ENCODE data around the gene HTRA1.

HTRA1 gene

GRCh38 chr10:122503886-122504609 is 42.7 kb downstream of the HTRA1 start:
- no peaks in the 10 kb centered on the region; the same call in 1 of the 2 replicates for H3K4me1 ChIP-seq (ENCODE audit: control insufficient read depth, insufficient read depth, low read length)
- H3K9me3 ChIP-seq (ENCODE audit: control insufficient read depth, insufficient read depth, low read length) = no peaks in the 10 kb centered on the region
- WGBS (ENCODE audit: insufficient coverage, insufficient read length) = no CpG with 5 or more reads among the region's 17 CpGs
- no peak overlapping the region for H3K4me3 ChIP-seq (ENCODE audit: low read length)
- no peak for DNase-seq (ENCODE audit: low read depth, low spot score)
- H3K27ac ChIP-seq (ENCODE audit: low read length) = no peak overlapping the region
- no peaks in the 10 kb centered on the region for H3K36me3 ChIP-seq (ENCODE audit: control insufficient read depth, insufficient read depth, low read length)
- no peaks in the 10 kb centered on the region for H3K27me3 ChIP-seq (ENCODE audit: control insufficient read depth, insufficient read depth, low read length)

- Histone ChIP-seq H3K9me3 (ENCODE audit: control insufficient read depth, insufficient read depth, low read length) (no peaks in the 10 kb centered on the region), H3K27me3 (ENCODE audit: control insufficient read depth, insufficient read depth, low read length) (no peaks in the 10 kb centered on the region), H3K36me3 (ENCODE audit: control insufficient read depth, insufficient read depth, low read length) (no peaks in the 10 kb centered on the region), H3K27ac (ENCODE audit: low read length) (no peak overlapping the region), H3K4me3 (ENCODE audit: low read length) (no peak overlapping the region), H3K4me1 (ENCODE audit: control insufficient read depth, insufficient read depth, low read length) (no peaks in the 10 kb centered on the region; the same call in 1 of the 2 replicates)
- WGBS (ENCODE audit: insufficient coverage, insufficient read length) = no CpG with 5 or more reads among the region's 6 CpGs
- DNase-seq (ENCODE audit: low read depth, low spot score) = no peak
Observed at GRCh38 chr10:122504610-122504950, 43.2 kb downstream of the HTRA1 start.

GRCh38 chr10:122505011-122505410 is 43.7 kb downstream of the HTRA1 start:
- Histone ChIP-seq H3K9me3 (ENCODE audit: control insufficient read depth, insufficient read depth, low read length) (no peaks in the 10 kb centered on the region), H3K4me1 (ENCODE audit: control insufficient read depth, insufficient read depth, low read length) (no peaks in the 10 kb centered on the region; the same call in 1 of the 2 replicates), H3K4me3 (ENCODE audit: low read length) (no peak overlapping the region), H3K27ac (ENCODE audit: low read length) (no peak overlapping the region), H3K27me3 (ENCODE audit: control insufficient read depth, insufficient read depth, low read length) (no peaks in the 10 kb centered on the region), H3K36me3 (ENCODE audit: control insufficient read depth, insufficient read depth, low read length) (no peaks in the 10 kb centered on the region)
- WGBS (ENCODE audit: insufficient coverage, insufficient read length) = no CpG with 5 or more reads among the region's 5 CpGs
- DNase-seq (ENCODE audit: low read depth, low spot score) = no peak

- no CpG with 5 or more reads among the region's 15 CpGs for WGBS (ENCODE audit: insufficient coverage, insufficient read length)
- H3K27me3 ChIP-seq (ENCODE audit: control insufficient read depth, insufficient read depth, low read length) = no peaks in the 10 kb centered on the region
Observed at GRCh38 chr10:122505885-122506645, 44.7 kb downstream of the HTRA1 start.

GRCh38 chr10:122507616-122508015 is 46.3 kb downstream of the HTRA1 start:
- no peak for DNase-seq (ENCODE audit: low read depth, low spot score)
- H3K9me3 ChIP-seq (ENCODE audit: control insufficient read depth, insufficient read depth, low read length) = no peaks in the 10 kb centered on the region
- no peak overlapping the region for H3K27ac ChIP-seq (ENCODE audit: low read length)
- no peaks in the 10 kb centered on the region for H3K36me3 ChIP-seq (ENCODE audit: control insufficient read depth, insufficient read depth, low read length)
- H3K27me3 ChIP-seq (ENCODE audit: control insufficient read depth, insufficient read depth, low read length) = no peaks in the 10 kb centered on the region
- H3K4me1 ChIP-seq (ENCODE audit: control insufficient read depth, insufficient read depth, low read length) = no peaks in the 10 kb centered on the region; the same call in 1 of the 2 replicates
- H3K4me3 ChIP-seq (ENCODE audit: low read length) = no peak overlapping the region
- WGBS (ENCODE audit: insufficient coverage, insufficient read length) = no CpG with 5 or more reads among the region's 3 CpGs

More at GRCh38 chr10:122505885-122506645, 44.7 kb downstream of the HTRA1 start:
- no peaks in the 10 kb centered on the region for H3K9me3 ChIP-seq (ENCODE audit: control insufficient read depth, insufficient read depth, low read length)
- no peak overlapping the region for H3K4me3 ChIP-seq (ENCODE audit: low read length)
- DNase-seq (ENCODE audit: low read depth, low spot score) = no peak
- no peak overlapping the region for H3K27ac ChIP-seq (ENCODE audit: low read length)
- H3K4me1 ChIP-seq (ENCODE audit: control insufficient read depth, insufficient read depth, low read length) = no peaks in the 10 kb centered on the region; the same call in 1 of the 2 replicates
- no peaks in the 10 kb centered on the region for H3K36me3 ChIP-seq (ENCODE audit: control insufficient read depth, insufficient read depth, low read length)

GRCh38 chr10:122508021-122508420 is 46.7 kb downstream of the HTRA1 start:
- no peaks in the 10 kb centered on the region for H3K27me3 ChIP-seq (ENCODE audit: control insufficient read depth, insufficient read depth, low read length)
- WGBS (ENCODE audit: insufficient coverage, insufficient read length) = no CpG with 5 or more reads among the region's 5 CpGs

GRCh38 chr10:122509323-122509722 is 48.0 kb downstream of the HTRA1 start:
- Histone ChIP-seq H3K4me3 (ENCODE audit: low read length) (no peak overlapping the region), H3K9me3 (ENCODE audit: control insufficient read depth, insufficient read depth, low read length) (no peaks in the 10 kb centered on the region), H3K27ac (ENCODE audit: low read length) (no peak overlapping the region), H3K36me3 (ENCODE audit: control insufficient read depth, insufficient read depth, low read length) (no peaks in the 10 kb centered on the region), H3K27me3 (ENCODE audit: control insufficient read depth, insufficient read depth, low read length) (no peaks in the 10 kb centered on the region), H3K4me1 (ENCODE audit: control insufficient read depth, insufficient read depth, low read length) (no peaks in the 10 kb centered on the region; the same call in 1 of the 2 replicates)
- no CpG with 5 or more reads among the region's 11 CpGs for WGBS (ENCODE audit: insufficient coverage, insufficient read length)
- DNase-seq (ENCODE audit: low read depth, low spot score) = no peak

More at GRCh38 chr10:122508021-122508420, 46.7 kb downstream of the HTRA1 start:
- Histone ChIP-seq H3K4me3 (ENCODE audit: low read length) (no peak overlapping the region), H3K9me3 (ENCODE audit: control insufficient read depth, insufficient read depth, low read length) (no peaks in the 10 kb centered on the region), H3K27ac (ENCODE audit: low read length) (no peak overlapping the region), H3K36me3 (ENCODE audit: control insufficient read depth, insufficient read depth, low read length) (no peaks in the 10 kb centered on the region), H3K4me1 (ENCODE audit: control insufficient read depth, insufficient read depth, low read length) (no peaks in the 10 kb centered on the region; the same call in 1 of the 2 replicates)
- DNase-seq (ENCODE audit: low read depth, low spot score) = no peak

GRCh38 chr10:122510326-122510725 is 49.0 kb downstream of the HTRA1 start:
- no peak for DNase-seq (ENCODE audit: low read depth, low spot score)
- no peaks in the 10 kb centered on the region for H3K36me3 ChIP-seq (ENCODE audit: control insufficient read depth, insufficient read depth, low read length)
- no peak overlapping the region for H3K27ac ChIP-seq (ENCODE audit: low read length)
- H3K4me1 ChIP-seq (ENCODE audit: control insufficient read depth, insufficient read depth, low read length) = no peaks in the 10 kb centered on the region; the same call in 1 of the 2 replicates
- no peak overlapping the region for H3K4me3 ChIP-seq (ENCODE audit: low read length)
- no CpG with 5 or more reads among the region's 11 CpGs for WGBS (ENCODE audit: insufficient coverage, insufficient read length)
- H3K27me3 ChIP-seq (ENCODE audit: control insufficient read depth, insufficient read depth, low read length) = no peaks in the 10 kb centered on the region
- H3K9me3 ChIP-seq (ENCODE audit: control insufficient read depth, insufficient read depth, low read length) = no peaks in the 10 kb centered on the region

GRCh38 chr10:122510736-122511135 is 49.4 kb downstream of the HTRA1 start:
- Histone ChIP-seq H3K4me3 (ENCODE audit: low read length) (no peak overlapping the region), H3K9me3 (ENCODE audit: control insufficient read depth, insufficient read depth, low read length) (no peaks in the 10 kb centered on the region), H3K36me3 (ENCODE audit: control insufficient read depth, insufficient read depth, low read length) (no peaks in the 10 kb centered on the region), H3K4me1 (ENCODE audit: control insufficient read depth, insufficient read depth, low read length) (no peaks in the 10 kb centered on the region; the same call in 1 of the 2 replicates), H3K27me3 (ENCODE audit: control insufficient read depth, insufficient read depth, low read length) (no peaks in the 10 kb centered on the region), H3K27ac (ENCODE audit: low read length) (no peak overlapping the region)
- no peak for DNase-seq (ENCODE audit: low read depth, low spot score)
- WGBS (ENCODE audit: insufficient coverage, insufficient read length) = no CpG with 5 or more reads among the region's 3 CpGs

GRCh38 chr10:122513053-122513452 is 51.7 kb downstream of the HTRA1 start:
- H3K36me3 ChIP-seq (ENCODE audit: control insufficient read depth, insufficient read depth, low read length) = no peaks in the 10 kb centered on the region
- no CpG with 5 or more reads among the region's 4 CpGs for WGBS (ENCODE audit: insufficient coverage, insufficient read length)
- H3K4me3 ChIP-seq (ENCODE audit: low read length) = no peak overlapping the region
- no peak for DNase-seq (ENCODE audit: low read depth, low spot score)
- no peaks in the 10 kb centered on the region for H3K9me3 ChIP-seq (ENCODE audit: control insufficient read depth, insufficient read depth, low read length)
- no peak overlapping the region for H3K27ac ChIP-seq (ENCODE audit: low read length)
- H3K4me1 ChIP-seq (ENCODE audit: control insufficient read depth, insufficient read depth, low read length) = no peaks in the 10 kb centered on the region
- H3K27me3 ChIP-seq (ENCODE audit: control insufficient read depth, insufficient read depth, low read length) = no peaks in the 10 kb centered on the region
